HCT116 (cell line): ENCODE data around the gene RXRA. TPM values are rescaled to one million over a fixed set of nuclear protein-coding genes. Genes with fewer than 3 reads are reported as not detected.

Experiments used
- ATAC-seq: fragments of 200-7000 bp; cut with Tn5 transposase; 2 replicates; pipeline ENCODE4 v1.9.1; 2020; ENCODE audit warnings: mild to moderate bottlenecking, moderate library complexity
- BruUV-seq: library from RNA; stranded (reverse); fragments of 400-500 nt; replicated peaks from 2 replicates; lab custom pipeline; 2021; lab: Mats Ljungman, UMichigan
- CTCF ChIA-PET: fragments of 300-600 bp; sonication (Branson Sonifier 250); formaldehyde crosslinking; loops from one replicate; lab custom pipeline; 2021; ENCODE audit warnings: antibody characterized with exemption; lab: Charles Lee
- POLR2A ChIA-PET: fragments of 300-600, 350-600 bp; sonication (Branson Sonifier 250); formaldehyde crosslinking; loops from one replicate; lab custom pipeline; 2021; ENCODE audit warnings: antibody characterized with exemption; lab: Charles Lee
- RAD21 ChIA-PET, 2 experiments: fragments of 300-600 bp; sonication (Branson Sonifier 250); formaldehyde crosslinking; loops; one replicate each; lab custom pipeline; 2023; ENCODE audit warnings: low total read pairs in 2 of 2; ENCODE audit not compliant: uncharacterized antibody in 2 of 2, unreplicated experiment in 2 of 2, low non-redundant PET in 1 of 2; lab: Charles Lee
- DNase-seq: peaks from one replicate; pipeline ENCODE4 v3.0.0-alpha.2; 2010; ENCODE audit warnings: low read depth, low spot score
- H2AFZ ChIP-seq: fragments of 200-600 bp; shearing (Covaris generic), sonication (generic); 2 replicates; pipeline ENCODE4 v1.6.1; 2017; ENCODE audit warnings: low read depth, mixed run types, mixed read lengths, antibody characterized with exemption, low read length; ENCODE audit not compliant: poor library complexity, severe bottlenecking
- H3K27ac ChIP-seq: 2 replicates; pipeline ENCODE4 v1.5.1; 2012; ENCODE audit warnings: low read depth, low read length
- H3K27me3 ChIP-seq: fragments of 200-600 bp; sonication (generic); 2 replicates; pipeline ENCODE4 v1.6.1; 2016; ENCODE audit warnings: mixed run types, low read length, mixed read lengths; ENCODE audit not compliant: insufficient read depth
- H3K36me3 ChIP-seq, 2 experiments: fragments of 200-500 bp in 1 of 2; fragments of 200-600 bp in 1 of 2; sonication (Bioruptor generic) in 1 of 2; sonication (generic) in 1 of 2; 2 replicates each; pipeline versions ENCODE4 v1.5.1 to v1.6.1; 2014 to 2016; ENCODE audit warnings: low read length in 2 of 2, inconsistent platforms in 1 of 2, mixed read lengths in 1 of 2, mixed run types in 1 of 2; ENCODE audit not compliant: insufficient read depth in 2 of 2, control insufficient read depth in 1 of 2
- H3K4me1 ChIP-seq, 2 experiments: fragments of 200-600 bp in 1 of 2; sonication (generic) in 1 of 2; 2 replicates each; pipeline versions ENCODE4 v1.5.1 to v1.6.1; 2012 to 2017; ENCODE audit warnings: low read length in 2 of 2, inconsistent platforms in 1 of 2, mild to moderate bottlenecking in 1 of 2, mixed read lengths in 1 of 2, mixed run types in 1 of 2, moderate library complexity in 1 of 2; ENCODE audit not compliant: insufficient read depth in 2 of 2, control insufficient read depth in 1 of 2
- H3K4me2 ChIP-seq: fragments of 200-600 bp; sonication (generic); 2 replicates; pipeline ENCODE4 v1.6.1; 2017; ENCODE audit warnings: mixed run types, low read length, mixed read lengths
- H3K4me3 ChIP-seq, 2 experiments: fragments of 200-600 bp in 1 of 2; sonication (generic) in 1 of 2; replicated peaks in 1 of 2; 2 replicates each; pipeline ENCODE4 v1.5.1; 2011 to 2016; ENCODE audit warnings: low read length in 2 of 2, control low read depth in 1 of 2, low read depth in 1 of 2, mild to moderate bottlenecking in 1 of 2, mixed read lengths in 1 of 2, mixed run types in 1 of 2
- H3K79me2 ChIP-seq: fragments of 200-600 bp; sonication (generic); 2 replicates; pipeline ENCODE4 v1.6.1; 2017; ENCODE audit warnings: mild to moderate bottlenecking, mixed run types, low read length, moderate library complexity, mixed read lengths; ENCODE audit not compliant: insufficient read depth
- H3K9ac ChIP-seq: fragments of 200-600 bp; sonication (generic); 2 replicates; pipeline ENCODE4 v1.6.1; 2016; ENCODE audit warnings: low read length, mixed read lengths
- H3K9me2 ChIP-seq: fragments of 200-600 bp; sonication (generic), shearing (Covaris generic); 2 replicates; pipeline ENCODE4 v1.6.1; 2017; ENCODE audit warnings: mixed run types, mild to moderate bottlenecking, moderate library complexity; ENCODE audit not compliant: insufficient read depth
- H3K9me3 ChIP-seq, 2 experiments: fragments of 200-500 bp in 1 of 2; fragments of 200-600 bp in 1 of 2; sonication (Bioruptor generic) in 1 of 2; sonication (generic) in 1 of 2; 2 replicates each; pipeline ENCODE4 v1.6.1; 2014 to 2017; ENCODE audit warnings: low read length in 2 of 2, mixed read lengths in 2 of 2, inconsistent platforms in 1 of 2, low read depth in 1 of 2, mild to moderate bottlenecking in 1 of 2, mixed run types in 1 of 2, moderate library complexity in 1 of 2; ENCODE audit not compliant: control insufficient read depth in 1 of 2, insufficient read depth in 1 of 2
- H4K20me1 ChIP-seq: fragments of 200-600 bp; sonication (generic), shearing (Covaris generic); 2 replicates; pipeline ENCODE4 v1.6.1; 2017; ENCODE audit warnings: mixed run types, mild to moderate bottlenecking, moderate library complexity; ENCODE audit not compliant: insufficient read depth
- CBX3 ChIP-seq: IDR thresholded peaks from 2 replicates; pipeline ENCODE4 v1.6.1; 2012; ENCODE audit warnings: low read depth
- EGR1 ChIP-seq: IDR thresholded peaks from 2 replicates; pipeline ENCODE4 v1.6.1; 2012; ENCODE audit warnings: low read depth
- EZH2 ChIP-seq: fragments of 200-600 bp; sonication (generic); IDR thresholded peaks from 2 replicates; pipeline ENCODE4 v1.6.1; 2017; ENCODE audit warnings: antibody characterized with exemption, mixed run types
- POLR2A ChIP-seq: IDR thresholded peaks from 2 replicates; pipeline ENCODE4 v1.7.0; 2011; ENCODE audit warnings: borderline replicate concordance; ENCODE audit not compliant: insufficient read depth, insufficient read length; ENCODE audit errors: extremely low read depth
- ZFX ChIP-seq: fragments of 450-650 bp; IDR thresholded peaks from 2 replicates; pipeline ENCODE4 v1.6.1; 2017
- intact Hi-C: fragments of 100-400 bp; cut with micrococcal nuclease; formaldehyde crosslinking; loops from 2 replicates; pipeline ENCODE4 v1.10.0; 2022
- total RNA-seq: library from RNA; stranded (reverse); gene quantifications from one replicate; pipeline ENCODE4 v1.2.1, GENCODE V29; 2021; ENCODE audit not compliant: unreplicated experiment
- TF ChIP-seq, protein P1 (sequence below): IDR thresholded peaks from 2 replicates; pipeline ENCODE4 v1.6.1; 2012
- TF ChIP-seq, protein P2 (sequence below): IDR thresholded peaks from 2 replicates; pipeline ENCODE4 v1.6.1; 2012; ENCODE audit warnings: low read depth

Gene RXRA
- total RNA-seq, 1 experiment from 2014 or later = 43.9 TPM

DNA sequence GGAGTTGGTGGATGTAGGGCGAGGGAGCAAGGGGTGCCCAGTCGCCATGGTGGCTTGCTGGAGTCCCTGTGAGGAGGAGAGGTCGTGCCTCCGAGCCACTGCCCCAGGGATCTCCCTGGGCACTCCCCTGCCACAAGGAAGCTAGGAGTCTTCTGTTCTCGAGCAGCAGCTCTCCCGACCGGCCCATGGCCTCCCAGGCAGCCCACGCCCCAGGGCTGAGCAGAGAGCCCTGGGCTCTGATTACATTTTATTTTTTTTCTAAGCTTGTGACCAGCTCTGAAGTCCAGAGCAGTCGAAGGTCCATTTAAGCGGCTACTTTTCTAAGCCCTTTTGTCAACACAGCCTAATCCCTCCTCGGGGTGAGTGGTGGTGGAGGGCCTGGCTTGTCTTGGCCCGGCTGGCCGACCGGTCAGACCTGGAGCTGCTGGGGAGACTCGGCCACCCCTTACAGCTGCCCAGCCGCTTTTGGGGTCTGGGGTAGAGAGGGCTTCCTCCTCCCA, 2.1 kb downstream of the RXRA start:
- H3K9ac ChIP-seq = peak overlapping the region; percentile 79
- peaks cover 40 to 59% of the 10 kb centered on the region in 2 experiments for H3K4me1 ChIP-seq
- ATAC-seq (no peak), DNase-seq (no peak)
- peaks cover 65% of the 10 kb centered on the region for H3K79me2 ChIP-seq
- H2AFZ ChIP-seq = no peak overlapping the region
- no peaks in the 10 kb centered on the region for H3K27me3 ChIP-seq
- no peaks in the 10 kb centered on the region for H4K20me1 ChIP-seq
- peak overlapping the region in 1 of 2 experiments; percentile 33; a peak in 2 of 4 replicates for H3K4me3 ChIP-seq
- ChIA-PET CTCF (no interaction called here), RAD21 (no interaction called here), POLR2A (no interaction called here)
- no TSS peak for BruUV-seq
- TF ChIP-seq, protein P1, sequence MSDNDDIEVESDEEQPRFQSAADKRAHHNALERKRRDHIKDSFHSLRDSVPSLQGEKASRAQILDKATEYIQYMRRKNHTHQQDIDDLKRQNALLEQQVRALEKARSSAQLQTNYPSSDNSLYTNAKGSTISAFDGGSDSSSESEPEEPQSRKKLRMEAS = no peak
- TF ChIP-seq EGR1 (no peak), POLR2A (no peak), EZH2 (no peak), ZFX (no peak), CBX3 (no peak)
- TF ChIP-seq, protein P2, sequence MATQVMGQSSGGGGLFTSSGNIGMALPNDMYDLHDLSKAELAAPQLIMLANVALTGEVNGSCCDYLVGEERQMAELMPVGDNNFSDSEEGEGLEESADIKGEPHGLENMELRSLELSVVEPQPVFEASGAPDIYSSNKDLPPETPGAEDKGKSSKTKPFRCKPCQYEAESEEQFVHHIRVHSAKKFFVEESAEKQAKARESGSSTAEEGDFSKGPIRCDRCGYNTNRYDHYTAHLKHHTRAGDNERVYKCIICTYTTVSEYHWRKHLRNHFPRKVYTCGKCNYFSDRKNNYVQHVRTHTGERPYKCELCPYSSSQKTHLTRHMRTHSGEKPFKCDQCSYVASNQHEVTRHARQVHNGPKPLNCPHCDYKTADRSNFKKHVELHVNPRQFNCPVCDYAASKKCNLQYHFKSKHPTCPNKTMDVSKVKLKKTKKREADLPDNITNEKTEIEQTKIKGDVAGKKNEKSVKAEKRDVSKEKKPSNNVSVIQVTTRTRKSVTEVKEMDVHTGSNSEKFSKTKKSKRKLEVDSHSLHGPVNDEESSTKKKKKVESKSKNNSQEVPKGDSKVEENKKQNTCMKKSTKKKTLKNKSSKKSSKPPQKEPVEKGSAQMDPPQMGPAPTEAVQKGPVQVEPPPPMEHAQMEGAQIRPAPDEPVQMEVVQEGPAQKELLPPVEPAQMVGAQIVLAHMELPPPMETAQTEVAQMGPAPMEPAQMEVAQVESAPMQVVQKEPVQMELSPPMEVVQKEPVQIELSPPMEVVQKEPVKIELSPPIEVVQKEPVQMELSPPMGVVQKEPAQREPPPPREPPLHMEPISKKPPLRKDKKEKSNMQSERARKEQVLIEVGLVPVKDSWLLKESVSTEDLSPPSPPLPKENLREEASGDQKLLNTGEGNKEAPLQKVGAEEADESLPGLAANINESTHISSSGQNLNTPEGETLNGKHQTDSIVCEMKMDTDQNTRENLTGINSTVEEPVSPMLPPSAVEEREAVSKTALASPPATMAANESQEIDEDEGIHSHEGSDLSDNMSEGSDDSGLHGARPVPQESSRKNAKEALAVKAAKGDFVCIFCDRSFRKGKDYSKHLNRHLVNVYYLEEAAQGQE = no peak
- intact Hi-C loops = no loop called here
- H3K4me2 ChIP-seq = peak overlapping the region; percentile 79
- no peaks in the 10 kb centered on the region for H3K9me2 ChIP-seq
- peak overlapping the region; percentile 20; the same call in 1 of the 2 replicates for H3K27ac ChIP-seq
- no peaks in the 10 kb centered on the region for H3K9me3 ChIP-seq
- no peaks in the 10 kb centered on the region for H3K36me3 ChIP-seq
